Mammary epithelial cell (primary cell): ENCODE measurements around the gene FRMD8.

ENCODE experiments used
- EZH2 ChIP-seq: IDR thresholded peaks from 2 replicates; pipeline ENCODE4 v1.6.1; 2012; ENCODE audit warnings: low read length, inconsistent platforms, borderline replicate concordance
- TF ChIP-seq, protein P1 (sequence below), 2 donors: IDR thresholded peaks in 1 of 2; conservative IDR thresholded peaks in 1 of 2; 2 replicates each; pipeline ENCODE4 v1.5.1; 2011 to 2012; ENCODE audit warnings: inconsistent platforms in 2 of 2, low read length in 2 of 2, mild to moderate bottlenecking in 2 of 2, control low read depth in 1 of 2, low read depth in 1 of 2; ENCODE audit not compliant: insufficient read depth in 1 of 2; ENCODE audit errors: extremely low read depth in 1 of 2

DNA sequence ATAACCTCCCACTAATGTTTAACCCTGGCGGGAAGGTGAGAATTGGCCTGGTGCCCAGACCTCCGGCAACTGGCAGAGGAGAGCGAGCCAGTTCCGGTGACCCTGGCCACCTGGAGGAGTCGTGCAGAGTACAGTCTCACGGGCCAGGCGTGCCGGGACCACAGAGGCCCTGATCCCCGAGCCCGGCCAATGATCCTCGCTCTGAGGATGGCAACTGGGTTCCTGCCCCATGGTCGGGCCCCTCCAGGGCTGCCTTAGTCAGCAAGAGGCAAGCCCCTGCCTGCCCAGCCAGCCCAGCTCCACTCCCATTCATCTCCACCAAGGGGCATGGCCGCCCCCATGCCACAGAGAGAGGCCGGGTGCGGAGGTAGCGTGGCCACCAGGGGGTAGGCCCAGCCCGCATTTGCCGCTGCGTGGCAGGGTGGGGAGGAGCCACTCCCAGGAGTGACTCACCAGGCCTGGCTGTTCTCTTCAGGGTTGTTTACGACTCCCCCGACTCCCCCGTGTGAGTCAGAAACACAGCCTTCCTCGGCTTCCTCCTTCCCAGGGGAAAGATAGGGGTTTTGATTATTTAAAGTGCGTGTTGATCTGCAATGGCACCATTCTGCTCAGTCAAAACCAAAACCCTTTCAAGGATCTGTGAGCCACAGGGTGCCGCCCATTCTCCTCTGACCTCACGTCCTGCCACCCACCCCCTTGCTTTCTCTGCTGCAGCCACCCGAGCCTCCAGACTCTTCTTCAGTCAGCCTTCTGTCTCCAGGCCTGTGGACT lies 4.2 kb upstream of the FRMD8 start, which contains the start of gene SLC25A45:
- TF ChIP-seq, protein P1, sequence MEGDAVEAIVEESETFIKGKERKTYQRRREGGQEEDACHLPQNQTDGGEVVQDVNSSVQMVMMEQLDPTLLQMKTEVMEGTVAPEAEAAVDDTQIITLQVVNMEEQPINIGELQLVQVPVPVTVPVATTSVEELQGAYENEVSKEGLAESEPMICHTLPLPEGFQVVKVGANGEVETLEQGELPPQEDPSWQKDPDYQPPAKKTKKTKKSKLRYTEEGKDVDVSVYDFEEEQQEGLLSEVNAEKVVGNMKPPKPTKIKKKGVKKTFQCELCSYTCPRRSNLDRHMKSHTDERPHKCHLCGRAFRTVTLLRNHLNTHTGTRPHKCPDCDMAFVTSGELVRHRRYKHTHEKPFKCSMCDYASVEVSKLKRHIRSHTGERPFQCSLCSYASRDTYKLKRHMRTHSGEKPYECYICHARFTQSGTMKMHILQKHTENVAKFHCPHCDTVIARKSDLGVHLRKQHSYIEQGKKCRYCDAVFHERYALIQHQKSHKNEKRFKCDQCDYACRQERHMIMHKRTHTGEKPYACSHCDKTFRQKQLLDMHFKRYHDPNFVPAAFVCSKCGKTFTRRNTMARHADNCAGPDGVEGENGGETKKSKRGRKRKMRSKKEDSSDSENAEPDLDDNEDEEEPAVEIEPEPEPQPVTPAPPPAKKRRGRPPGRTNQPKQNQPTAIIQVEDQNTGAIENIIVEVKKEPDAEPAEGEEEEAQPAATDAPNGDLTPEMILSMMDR (conservative IDR thresholded peaks at IDR 0.05 in 1 of 2, IDR thresholded peaks at IDR 0.05 in 1 of 2; ENCODE audit: extremely low read depth in 1 of 2, insufficient read depth in 1 of 2, low read depth in 1 of 2, low read length in 2 of 2), result peak; percentile 55 to 87
- no peak for TF ChIP-seq EZH2
